HG03039 (cell line): ENCODE results near the gene TMTC1.

Experiments used
- ATAC-seq: cut with Tn5 transposase; IDR thresholded peaks from one replicate; pipeline ENCODE4 v1.9.1; 2021; ENCODE audit warnings: mild to moderate bottlenecking, moderate library complexity; ENCODE audit not compliant: unreplicated experiment

Gene TMTC1

DNA sequence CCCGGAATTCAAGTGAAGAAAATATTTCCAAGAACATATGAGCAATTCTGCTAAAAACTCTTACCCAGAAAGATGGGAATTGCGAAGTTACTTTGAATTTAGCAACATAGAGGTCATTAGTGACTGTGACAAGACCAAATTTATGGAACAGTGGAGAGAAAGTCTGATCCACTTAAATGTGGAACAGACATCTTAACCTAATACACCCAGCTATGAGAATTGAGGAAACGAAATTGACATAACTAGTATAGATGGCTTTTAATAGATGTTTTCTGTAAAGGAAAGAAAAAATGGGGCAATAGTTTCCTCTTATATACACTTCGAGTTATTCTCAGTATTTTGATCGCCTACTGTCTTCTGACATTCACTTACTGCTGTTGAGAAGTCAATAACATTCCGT, 290.9 kb downstream of the TMTC1 start:
- no peak for ATAC-seq

DNA sequence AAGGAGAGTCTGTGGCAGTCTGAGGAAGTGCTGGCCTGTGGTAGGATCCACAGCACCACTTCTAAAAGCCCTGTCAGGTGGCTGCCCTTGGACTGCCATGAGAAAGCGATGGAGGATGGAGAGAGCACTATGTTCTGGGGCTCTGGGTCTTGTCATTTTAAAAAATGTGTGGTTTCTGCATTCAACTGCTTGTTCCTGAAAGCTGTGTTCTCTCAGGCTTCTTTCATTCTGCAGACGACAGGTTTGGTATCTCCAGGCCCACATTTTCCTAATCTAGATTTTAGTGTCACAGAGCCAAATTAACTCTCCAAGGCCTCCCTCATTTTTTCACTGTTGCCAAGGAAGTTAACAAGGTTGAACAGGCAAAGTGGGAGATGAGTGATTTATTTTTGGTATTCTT, 296.8 kb downstream of the TMTC1 start:
- no peak for ATAC-seq

DNA sequence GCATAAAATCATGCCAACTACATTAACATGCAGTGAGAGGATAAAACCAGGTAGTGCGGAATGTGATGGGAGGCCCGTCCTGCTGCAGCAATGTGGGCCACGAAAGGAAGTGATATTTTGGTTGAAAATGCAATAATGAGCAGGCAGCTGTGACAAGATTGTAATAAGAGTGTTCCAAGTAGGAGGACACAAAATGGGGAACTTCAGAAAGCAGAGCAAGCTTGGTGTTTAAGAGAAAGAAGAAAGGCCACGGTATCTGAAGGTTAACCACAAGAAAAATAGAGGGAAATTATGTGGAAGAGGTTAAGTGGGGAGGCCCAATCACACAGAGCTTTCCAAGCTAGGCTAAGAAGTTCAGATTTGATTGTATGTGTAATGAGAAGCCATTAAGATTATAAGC, 320.5 kb downstream of the TMTC1 start:
- ATAC-seq = no peak

DNA sequence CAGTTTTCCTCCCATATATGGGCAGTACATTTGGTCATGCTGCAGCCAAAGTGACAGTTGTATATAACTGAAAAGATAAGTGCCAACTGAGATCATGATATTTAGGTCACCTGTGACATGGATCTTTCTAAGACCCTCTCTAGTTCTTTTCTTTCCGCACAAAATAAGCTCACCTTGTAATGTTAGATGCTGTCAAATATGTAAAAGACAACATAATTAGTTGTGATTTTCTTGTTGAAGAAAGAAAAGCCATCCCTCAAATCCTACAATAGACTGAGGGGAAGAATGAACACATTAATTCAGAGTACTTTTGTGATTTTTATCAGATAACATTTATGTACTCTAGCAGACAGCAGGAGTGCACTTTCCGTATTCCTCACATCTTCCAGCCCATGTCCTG, 323.7 kb downstream of the TMTC1 start:
- ATAC-seq = no peak

DNA sequence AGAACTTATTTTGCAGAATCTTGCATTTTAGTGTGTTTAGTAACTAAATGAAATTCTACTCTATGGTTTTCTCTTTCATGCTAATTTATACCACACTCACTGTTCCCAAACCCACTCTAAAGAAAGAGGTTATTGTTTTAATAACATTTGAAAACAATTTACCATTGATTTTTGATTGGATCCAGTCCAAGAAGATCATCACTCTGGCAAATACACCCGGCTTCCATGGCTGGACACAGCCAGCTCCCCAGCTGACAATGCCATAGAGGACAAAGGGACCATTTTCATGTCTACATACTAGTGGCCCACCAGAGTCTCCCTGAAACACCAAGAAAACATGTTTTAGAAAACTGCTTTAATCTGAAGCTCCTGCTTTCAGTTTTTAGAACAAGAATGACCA, 328.7 kb downstream of the TMTC1 start:
- no peak for ATAC-seq

DNA sequence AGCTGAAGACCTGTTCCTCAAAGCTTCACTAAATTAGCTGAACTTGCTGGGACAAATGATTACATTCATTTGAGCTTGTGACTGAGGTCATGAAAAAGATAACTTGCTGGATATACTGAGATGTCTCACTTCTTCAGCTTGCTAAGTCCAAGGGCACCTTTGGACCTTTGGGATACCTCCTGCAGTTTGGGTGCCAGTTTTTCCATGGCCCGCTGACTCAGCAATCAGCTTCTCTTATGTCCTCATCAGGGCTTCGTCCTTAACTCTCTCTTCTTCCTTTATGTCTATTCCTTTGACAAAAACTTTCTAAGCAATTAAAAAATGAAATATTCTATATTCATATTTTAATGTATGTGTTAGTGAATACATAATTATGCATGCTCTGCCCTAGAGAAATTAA, 331.9 kb downstream of the TMTC1 start:
- no peak for ATAC-seq
